IPS-18a (cell line): ENCODE data around the gene TTC31.

Experiments
- H3K27ac ChIP-seq: one replicate; pipeline ENCODE4 v1.5.1; 2013; ENCODE audit warnings: low read length
- H3K27me3 ChIP-seq: one replicate; pipeline ENCODE4 v1.6.1; 2013; ENCODE audit warnings: mild to moderate bottlenecking, low read length; ENCODE audit not compliant: control insufficient read depth, insufficient read depth
- H3K36me3 ChIP-seq: one replicate; pipeline ENCODE4 v1.6.1; 2013; ENCODE audit warnings: low read depth, low read length; ENCODE audit not compliant: control insufficient read depth
- H3K4me1 ChIP-seq: one replicate; pipeline ENCODE4 v1.6.1; 2013; ENCODE audit warnings: low read depth, low read length; ENCODE audit not compliant: control insufficient read depth
- H3K4me3 ChIP-seq: one replicate; pipeline ENCODE4 v1.5.1; 2013; ENCODE audit warnings: low read length
- H3K9ac ChIP-seq: one replicate; pipeline ENCODE4 v1.6.1; 2013; ENCODE audit warnings: mild to moderate bottlenecking, low read length, moderate library complexity
- H3K9me3 ChIP-seq: one replicate; pipeline ENCODE4 v1.6.1; 2013; ENCODE audit warnings: low read depth, low read length; ENCODE audit not compliant: control insufficient read depth

TTC31 gene

DNA sequence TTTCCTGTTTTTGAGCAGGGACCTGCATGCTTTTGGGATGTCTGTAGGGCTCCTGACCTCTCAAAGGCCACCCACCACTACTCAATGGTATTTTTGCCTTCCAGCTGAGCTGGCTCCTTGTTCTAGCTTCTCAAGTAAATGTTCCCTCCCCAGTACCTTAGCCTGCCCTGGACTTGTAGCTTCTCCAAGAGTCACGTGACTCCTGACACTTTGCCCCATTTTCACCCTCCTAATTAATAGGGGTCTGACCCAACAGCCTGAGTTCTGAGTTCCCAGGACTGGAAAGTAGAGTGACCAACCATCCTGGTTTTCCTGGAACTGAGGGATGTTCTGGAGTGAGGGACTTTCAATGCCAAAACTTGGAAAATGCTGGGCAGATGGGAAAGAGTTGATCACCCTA, 12.6 kb downstream of the TTC31 start:
- peaks cover 15% of the 10 kb centered on the region for H3K4me1 ChIP-seq
- H3K36me3 ChIP-seq: peaks cover 34% of the 10 kb centered on the region
- no peak overlapping the region for H3K9ac ChIP-seq
- H3K27me3 ChIP-seq: peaks cover 56% of the 10 kb centered on the region
- H3K9me3 ChIP-seq: no peaks in the 10 kb centered on the region
- H3K4me3 ChIP-seq: no peak overlapping the region
- H3K27ac ChIP-seq: no peak overlapping the region

DNA sequence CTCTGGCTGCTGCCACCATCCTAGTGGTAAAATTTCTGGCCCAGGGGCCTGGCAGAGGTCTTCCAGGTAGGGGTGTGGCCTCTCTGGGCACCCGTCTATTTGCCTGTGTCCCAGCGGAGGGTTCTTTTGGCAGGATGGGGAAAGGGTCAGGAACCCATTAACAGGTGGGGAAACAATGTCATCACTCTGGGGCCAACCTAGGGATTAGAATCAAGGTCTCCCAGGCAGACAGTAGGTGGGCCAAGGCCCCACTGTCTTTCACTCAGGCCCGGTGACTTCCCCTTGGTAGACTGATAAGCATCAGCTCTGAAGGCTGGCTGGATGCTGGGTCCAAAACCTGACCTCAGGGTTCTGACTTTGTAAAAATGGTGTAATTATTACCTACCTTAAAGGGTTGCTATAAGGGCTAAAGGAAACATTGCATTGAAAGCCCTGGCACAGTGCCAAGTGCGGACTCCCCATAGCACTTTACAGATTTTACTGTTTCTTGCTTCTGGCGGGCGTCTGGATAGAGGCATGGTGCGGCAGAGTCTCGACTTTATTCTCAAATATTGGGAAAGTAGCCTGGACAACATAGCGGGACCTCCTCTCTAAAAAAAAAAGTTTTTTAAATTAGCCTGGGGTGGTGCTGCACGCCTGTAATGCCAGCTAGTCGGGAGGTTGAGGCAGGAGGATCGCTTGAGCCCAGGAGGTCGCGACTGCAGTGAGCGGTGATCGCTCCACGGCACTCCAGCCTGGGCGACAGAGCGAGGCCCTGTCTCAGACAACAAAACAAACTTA, 14.3 kb downstream of the TTC31 start:
- Histone ChIP-seq H3K9me3 (no peaks in the 10 kb centered on the region), H3K4me1 (peaks cover 31% of the 10 kb centered on the region), H3K27ac (no peak overlapping the region), H3K27me3 (peaks cover 74% of the 10 kb centered on the region), H3K4me3 (peak overlapping the region; percentile 55), H3K9ac (no peak overlapping the region), H3K36me3 (peaks cover 17% of the 10 kb centered on the region)

DNA sequence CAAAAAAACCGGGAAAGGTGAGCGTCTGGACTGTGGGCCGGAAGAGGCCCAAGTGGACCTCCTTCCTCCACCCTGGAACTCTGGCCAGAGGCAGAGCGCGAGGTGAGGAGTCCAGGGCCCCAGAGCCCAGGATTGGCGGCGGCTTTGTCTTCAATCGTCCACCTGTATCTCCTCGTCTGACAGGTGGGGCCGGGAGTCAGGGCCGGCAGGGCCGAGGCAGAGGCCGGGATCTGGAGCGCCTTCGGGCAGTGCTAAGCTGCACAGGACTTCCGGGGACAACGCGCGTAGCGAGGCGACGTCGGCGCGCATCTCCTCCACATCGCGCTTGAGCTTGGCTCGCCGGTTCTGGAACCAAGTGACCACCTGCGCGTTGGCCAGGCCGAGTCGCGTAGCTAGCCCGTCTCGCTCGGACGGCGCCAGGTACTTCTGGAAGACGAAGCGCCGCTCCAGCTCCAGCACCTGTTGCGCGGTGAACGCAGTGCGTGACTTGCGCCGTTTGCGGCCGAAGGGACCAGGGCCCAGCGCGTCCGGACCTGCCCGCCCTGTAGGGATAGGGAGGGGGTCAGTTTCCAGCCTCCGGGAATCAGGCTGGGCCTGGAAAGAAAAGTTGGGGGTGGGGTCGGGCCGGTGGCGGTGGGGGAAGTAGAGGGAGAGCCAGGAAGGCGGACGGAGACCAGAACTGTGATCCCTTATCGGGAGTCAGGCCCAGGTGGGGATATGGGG, 15.1 kb downstream of the TTC31 start:
- Histone ChIP-seq H3K27ac (no peak overlapping the region), H3K36me3 (peaks cover 9% of the 10 kb centered on the region), H3K4me1 (peaks cover 33% of the 10 kb centered on the region), H3K4me3 (peak overlapping the region; percentile 55), H3K9me3 (no peaks in the 10 kb centered on the region), H3K27me3 (peaks cover 81% of the 10 kb centered on the region), H3K9ac (no peak overlapping the region)

DNA sequence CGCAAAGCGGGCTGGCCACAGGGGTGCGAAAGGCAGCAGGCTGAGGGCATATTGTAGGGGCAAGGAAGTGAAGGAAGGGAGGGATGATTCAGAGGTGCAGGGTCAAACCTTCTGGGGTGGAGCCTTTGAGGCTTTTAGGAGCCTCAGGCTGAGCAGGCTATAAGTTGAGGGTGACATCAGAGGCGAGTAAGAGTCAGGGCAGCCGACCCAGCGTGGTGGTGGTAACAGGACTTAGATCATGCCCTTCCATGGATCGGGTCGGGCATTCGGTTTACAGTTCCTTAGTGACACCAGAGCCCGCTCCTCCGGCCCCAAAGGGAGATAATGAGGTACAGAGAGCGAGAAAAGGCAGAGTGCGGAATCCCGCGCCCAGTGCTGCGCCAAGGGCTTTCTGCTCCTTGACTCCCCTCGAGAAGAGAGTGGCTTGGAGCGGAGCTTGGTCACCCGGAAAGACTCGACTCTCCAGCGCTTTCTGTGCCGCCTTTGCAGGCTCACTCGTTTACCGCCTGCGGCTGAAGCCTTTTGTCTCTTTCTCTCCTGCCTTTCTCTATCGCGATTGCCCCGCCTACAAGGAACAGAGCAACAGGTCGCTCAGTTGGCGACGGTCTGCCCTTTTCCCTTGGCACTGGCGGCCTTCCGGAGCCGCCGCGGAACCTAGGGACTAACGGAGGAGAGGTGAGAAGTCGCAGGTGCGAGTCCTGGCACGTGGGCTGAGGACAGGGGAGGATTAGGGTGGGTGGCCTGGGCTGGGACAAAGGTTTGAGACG, 15.8 kb downstream of the TTC31 start:
- Histone ChIP-seq H3K27ac (no peak overlapping the region), H3K27me3 (peaks cover 89% of the 10 kb centered on the region), H3K4me3 (peak overlapping the region; percentile 55), H3K9me3 (no peaks in the 10 kb centered on the region), H3K36me3 (peaks cover 2% of the 10 kb centered on the region), H3K4me1 (peaks cover 33% of the 10 kb centered on the region), H3K9ac (no peak overlapping the region)

DNA sequence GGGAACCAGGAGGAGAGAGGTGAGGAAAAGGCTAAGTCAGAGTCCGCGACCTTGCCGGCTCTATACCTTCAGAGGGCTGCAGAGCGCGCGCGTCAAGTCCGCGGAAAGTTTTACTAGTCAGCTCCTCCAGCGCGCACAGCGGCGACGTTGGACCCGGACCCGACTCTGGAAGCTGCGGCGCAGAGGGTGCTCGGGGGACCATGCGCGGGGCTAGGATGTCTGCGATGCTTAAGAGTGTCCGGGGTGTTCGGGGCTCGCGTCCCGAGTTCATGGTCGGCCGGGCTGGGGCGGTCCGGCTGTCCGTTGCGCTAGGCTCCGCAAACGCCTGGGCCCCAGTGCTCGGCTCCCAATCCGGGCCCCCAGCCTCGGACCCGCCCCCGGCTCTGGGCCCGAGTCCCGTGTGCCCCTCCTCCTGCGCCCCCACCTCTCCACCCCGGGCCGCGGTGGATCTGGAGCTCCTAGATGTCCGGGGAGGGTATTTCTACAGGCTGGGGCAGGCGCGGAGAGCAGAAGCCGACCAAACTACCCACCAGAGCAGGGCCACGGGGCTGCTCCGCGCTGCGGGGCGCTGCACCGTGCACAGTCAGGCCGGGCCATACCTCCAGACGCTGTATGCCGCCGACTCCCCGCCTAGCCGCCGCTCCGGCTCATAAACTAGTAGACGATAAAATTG, 16.5 kb downstream of the TTC31 start, which contains the start of gene LBX2:
Gene LBX2, minus strand, starts transcription at position 337 of the 673 bp plus-strand sequence. Its CDS starts 66 bp downstream, at position 271.
- peaks cover 96% of the 10 kb centered on the region for H3K27me3 ChIP-seq
- no peaks in the 10 kb centered on the region for H3K9me3 ChIP-seq
- peaks cover 37% of the 10 kb centered on the region for H3K4me1 ChIP-seq
- no peak within 1 kb of the TSS for H3K27ac ChIP-seq
- no peaks in the 10 kb centered on the region for H3K36me3 ChIP-seq
- peak within 1 kb of the TSS; percentile 55 for H3K4me3 ChIP-seq
- H3K9ac ChIP-seq: no peak within 1 kb of the TSS

DNA sequence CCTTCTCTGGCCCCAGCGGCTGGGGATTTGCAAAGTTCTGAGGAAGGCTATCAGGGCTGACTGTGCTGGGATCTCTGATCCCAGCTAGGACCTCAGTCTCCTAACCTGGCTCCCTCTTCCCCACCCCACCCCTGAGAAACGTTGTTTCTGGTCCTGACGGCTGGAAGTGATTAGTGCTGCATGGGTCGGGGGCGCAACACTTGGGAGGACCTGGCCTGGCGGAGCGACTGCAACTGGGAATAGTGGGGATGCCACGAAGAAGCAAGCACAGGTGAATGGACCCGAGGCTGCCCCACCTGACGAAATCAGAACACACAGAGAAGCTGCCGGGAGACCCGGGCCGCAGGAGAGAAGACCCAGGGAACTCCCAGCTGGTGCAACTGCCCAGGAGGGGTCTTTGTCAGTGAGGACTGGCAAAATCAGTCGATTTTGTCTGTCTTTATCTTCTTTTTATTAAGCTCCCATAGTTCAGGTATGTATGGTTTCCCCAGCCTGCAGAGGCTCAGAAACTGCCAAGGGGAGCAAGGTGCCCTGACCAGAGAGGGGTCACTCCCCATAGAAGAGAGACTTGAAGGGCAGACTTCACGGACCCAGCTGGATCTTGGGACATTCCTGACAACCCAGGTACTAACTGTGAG, 17.2 kb downstream of the TTC31 start:
- H3K9me3 ChIP-seq: no peaks in the 10 kb centered on the region
- peaks cover 37% of the 10 kb centered on the region for H3K4me1 ChIP-seq
- peak overlapping the region; percentile 55 for H3K4me3 ChIP-seq
- H3K27me3 ChIP-seq: peaks cover 100% of the 10 kb centered on the region
- no peak overlapping the region for H3K9ac ChIP-seq
- no peak overlapping the region for H3K27ac ChIP-seq
- peaks cover under 1% of the 10 kb centered on the region for H3K36me3 ChIP-seq

DNA sequence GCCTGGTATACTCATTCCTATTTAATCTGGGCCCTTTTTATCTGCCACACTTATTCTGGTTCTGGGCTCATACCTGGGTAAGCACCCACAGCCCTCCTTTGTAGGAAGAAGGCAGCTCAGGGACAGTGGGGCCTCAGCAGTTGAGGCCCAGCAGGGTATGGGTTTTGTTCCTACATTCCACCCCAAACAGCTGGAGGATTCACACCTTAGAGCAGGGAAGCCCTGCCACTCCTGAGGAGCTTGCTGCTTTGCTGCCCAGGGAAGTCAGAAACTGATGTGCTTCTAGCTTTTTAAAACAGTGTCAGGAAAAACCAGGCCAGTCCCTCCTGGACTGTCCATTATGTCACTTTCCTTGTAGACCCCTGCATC, 17.7 kb downstream of the TTC31 start:
- Histone ChIP-seq H3K4me3 (no peak overlapping the region), H3K9me3 (no peaks in the 10 kb centered on the region), H3K9ac (no peak overlapping the region), H3K27me3 (peaks cover 100% of the 10 kb centered on the region), H3K4me1 (peaks cover 37% of the 10 kb centered on the region), H3K27ac (no peak overlapping the region), H3K36me3 (peaks cover 6% of the 10 kb centered on the region)

DNA sequence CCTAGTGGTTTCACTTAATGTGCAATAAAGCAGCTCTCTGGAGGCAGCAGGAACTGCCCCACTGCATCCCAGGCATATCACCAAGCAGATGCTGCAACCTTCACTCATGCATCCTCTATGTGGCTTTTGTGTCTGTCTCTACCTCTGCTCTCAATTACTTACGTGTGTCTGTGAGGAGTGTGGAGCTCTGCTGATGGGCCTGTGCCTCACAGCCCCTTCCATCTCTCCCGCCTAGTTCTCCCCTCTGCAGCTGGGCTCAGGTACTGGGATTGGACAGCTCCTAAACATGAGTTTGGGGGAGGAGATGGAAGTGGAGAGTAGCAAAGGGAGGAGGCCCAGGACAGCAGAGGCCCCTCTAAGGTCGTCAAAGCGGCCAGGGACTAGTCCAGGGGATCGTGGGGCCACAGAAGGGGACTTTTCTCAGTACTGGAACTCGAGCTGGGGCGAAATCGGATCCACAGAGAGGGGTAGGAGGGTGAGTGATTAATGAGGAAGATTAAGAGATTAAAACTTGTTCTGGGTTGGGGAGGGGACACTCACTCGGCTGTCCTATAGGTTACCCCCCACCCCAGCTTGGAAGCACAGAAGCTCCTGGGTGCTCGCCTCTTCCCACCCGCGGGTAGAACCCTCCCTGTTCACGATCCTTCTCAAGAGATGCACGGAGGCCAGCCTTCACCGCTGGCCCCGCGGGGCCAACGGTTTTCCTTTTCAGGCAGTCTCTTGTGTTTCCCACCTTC, 18.6 kb downstream of the TTC31 start:
- Histone ChIP-seq H3K4me1 (peaks cover 37% of the 10 kb centered on the region), H3K27me3 (peaks cover 100% of the 10 kb centered on the region), H3K4me3 (peak overlapping the region; percentile 52), H3K9ac (no peak overlapping the region), H3K9me3 (no peaks in the 10 kb centered on the region), H3K36me3 (peaks cover 10% of the 10 kb centered on the region), H3K27ac (no peak overlapping the region)

DNA sequence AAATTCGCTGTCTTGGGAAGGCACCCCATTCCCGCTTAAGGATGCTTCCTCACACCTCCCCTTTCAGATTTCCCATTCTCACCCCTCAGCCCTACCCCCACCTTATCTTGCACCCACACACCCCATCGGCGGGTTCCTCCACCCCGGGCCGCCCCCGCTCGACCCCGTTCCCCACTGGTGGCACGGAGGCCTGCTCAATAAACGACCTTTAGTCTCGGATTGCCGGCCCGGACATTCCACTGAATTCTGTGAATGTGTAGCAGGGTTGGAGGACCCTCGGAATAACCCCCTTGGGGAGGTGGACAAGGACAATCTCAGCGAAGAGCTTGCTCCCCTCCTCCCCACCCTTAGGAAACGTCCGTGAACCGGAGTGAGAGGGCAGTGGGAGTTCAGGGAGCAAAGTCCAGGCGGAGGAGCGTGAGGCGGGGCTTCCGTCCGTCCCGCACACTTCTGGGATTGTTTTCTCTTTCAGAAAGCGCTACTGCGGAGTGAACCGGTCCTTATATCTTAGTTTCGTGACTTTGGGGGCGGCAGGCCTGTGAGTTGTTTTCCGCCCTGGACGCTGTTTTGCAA, 19.4 kb downstream of the TTC31 start:
- Histone ChIP-seq H3K36me3 (peaks cover 10% of the 10 kb centered on the region), H3K9me3 (no peaks in the 10 kb centered on the region), H3K27ac (no peak overlapping the region), H3K9ac (no peak overlapping the region), H3K4me3 (peak overlapping the region; percentile 52), H3K27me3 (peaks cover 96% of the 10 kb centered on the region), H3K4me1 (peaks cover 42% of the 10 kb centered on the region)
